ENCODE measurements around the gene MARK1.
"Not testable (repeated sequence)": the region's sequence is repeated elsewhere in the genome, so short reads cannot be mapped to it uniquely, and the experiment has no call there.

The MARK1 gene

GRCh38 chr1:220529521-220530020 lies 1.6 kb downstream of the MARK1 start:
- no peak for DNase-seq

- no peak for DNase-seq
Observed at GRCh38 chr1:220533504-220534109, 5.7 kb downstream of the MARK1 start.

GRCh38 chr1:220544901-220545303 lies 17.0 kb downstream of the MARK1 start:
- DNase-seq, result peak; percentile 5

- DNase-seq, result no peak
Observed at GRCh38 chr1:220550811-220551399, 23.0 kb downstream of the MARK1 start.

GRCh38 chr1:220551718-220552117 lies 23.8 kb downstream of the MARK1 start:
- DNase-seq, result no peak

GRCh38 chr1:220552672-220553260 lies 24.8 kb downstream of the MARK1 start:
- no peak for DNase-seq

- DNase-seq, result no peak
Observed at GRCh38 chr1:220556641-220557040, 28.7 kb downstream of the MARK1 start.

- no peak for DNase-seq
Observed at GRCh38 chr1:220563564-220563963, 35.6 kb downstream of the MARK1 start.

GRCh38 chr1:220564216-220564615 lies 36.3 kb downstream of the MARK1 start:
- no peak for DNase-seq

GRCh38 chr1:220565670-220566069 lies 37.7 kb downstream of the MARK1 start:
- DNase-seq, result no peak

- DNase-seq, result no peak
Observed at GRCh38 chr1:220566869-220567268, 38.9 kb downstream of the MARK1 start.

GRCh38 chr1:220572416-220572815 lies 44.5 kb downstream of the MARK1 start:
- no peak for DNase-seq

- DNase-seq, result no peak
Observed at GRCh38 chr1:220573836-220574235, 45.9 kb downstream of the MARK1 start.

GRCh38 chr1:220575718-220576497 lies 48.0 kb downstream of the MARK1 start:
- no peak for DNase-seq

- no peak for DNase-seq
Observed at GRCh38 chr1:220577926-220578325, 50.0 kb downstream of the MARK1 start.

GRCh38 chr1:220579317-220579716 lies 51.4 kb downstream of the MARK1 start:
- DNase-seq, result no peak

- no peak for DNase-seq
Observed at GRCh38 chr1:220592714-220593113, 64.8 kb downstream of the MARK1 start.

- peak; percentile 13 for DNase-seq
Observed at GRCh38 chr1:220594356-220594755, 66.4 kb downstream of the MARK1 start.

GRCh38 chr1:220595179-220595578 lies 67.2 kb downstream of the MARK1 start:
- no peak for DNase-seq

- DNase-seq, result no peak
Observed at GRCh38 chr1:220604926-220605325, 77.0 kb downstream of the MARK1 start.

GRCh38 chr1:220605651-220606050 lies 77.7 kb downstream of the MARK1 start:
- not testable (repeated sequence) for DNase-seq

- DNase-seq, result not testable (repeated sequence)
Observed at GRCh38 chr1:220611100-220611499, 83.2 kb downstream of the MARK1 start.

GRCh38 chr1:220616836-220617235 lies 88.9 kb downstream of the MARK1 start:
- DNase-seq, result no peak

GRCh38 chr1:220628431-220628830 lies 100.5 kb downstream of the MARK1 start:
- DNase-seq, result no peak

Measured in EL (cell line).